Hindlimb muscle (tissue), 1 donor: Measurements from ENCODE around the gene OSCP1. TPM values are rescaled to one million over a fixed set of nuclear protein-coding genes. Genes with fewer than 3 reads are reported as not detected.

Experiments
- DNase-seq: peaks from one replicate; pipeline ENCODE4 v3.0.0-alpha.2; 2013
- polyA plus RNA-seq: library from polyadenylated mRNA; unstranded; fragments of 120-200 nt; gene quantifications from one replicate; pipeline ENCODE4 v1.2.1, GENCODE V29; 2013; ENCODE audit not compliant: insufficient read length

OSCP1 gene
- polyA plus RNA-seq, 1 donor, result 5.4 TPM

- peak; percentile 51 for DNase-seq
Observed at GRCh38 chr1:36400825-36401601, 49.2 kb downstream of the OSCP1 start.

- no peak for DNase-seq
Observed at GRCh38 chr1:36400514-36400824, 49.8 kb downstream of the OSCP1 start.

GRCh38 chr1:36398370-36398977 is 51.8 kb downstream of the OSCP1 start:
- no peak for DNase-seq

- peak; percentile 96 for DNase-seq
Observed at GRCh38 chr1:36397378-36398230, 52.6 kb downstream of the OSCP1 start, which contains the start of gene LSM10. LSM10 (minus strand) TSS chr1:36397908; CDS start chr1:36394129, 3,779 bp downstream.

- DNase-seq, result no peak
Observed at GRCh38 chr1:36397083-36397377, 53.2 kb downstream of the OSCP1 start.

GRCh38 chr1:36396359-36396758 is 53.9 kb downstream of the OSCP1 start:
- no peak for DNase-seq

- no peak for DNase-seq
Observed at GRCh38 chr1:36393686-36394085, 56.6 kb downstream of the OSCP1 start.

- DNase-seq, result no peak
Observed at GRCh38 chr1:36392836-36393235, 57.4 kb downstream of the OSCP1 start.

GRCh38 chr1:36391271-36391670 is 59.0 kb downstream of the OSCP1 start:
- no peak for DNase-seq

GRCh38 chr1:36390411-36390810 is 59.8 kb downstream of the OSCP1 start:
- DNase-seq, result no peak

- DNase-seq, result no peak
Observed at GRCh38 chr1:36389999-36390398, 60.3 kb downstream of the OSCP1 start.

GRCh38 chr1:36389261-36389660 is 61.0 kb downstream of the OSCP1 start:
- no peak for DNase-seq

- DNase-seq, result peak; percentile 28
Observed at GRCh38 chr1:36387141-36387949, 62.9 kb downstream of the OSCP1 start.

GRCh38 chr1:36386265-36387140 is 63.7 kb downstream of the OSCP1 start:
- DNase-seq, result peak; percentile 90

- peak; percentile 99 for DNase-seq
Observed at GRCh38 chr1:36385410-36386264, 64.6 kb downstream of the OSCP1 start, which contains the start of gene STK40. STK40 (minus strand) TSS chr1:36385924; CDS start chr1:36361332, 24,592 bp downstream.

GRCh38 chr1:36384542-36385409 is 65.5 kb downstream of the OSCP1 start:
- DNase-seq, result no peak

GRCh38 chr1:36383240-36383639 is 67.0 kb downstream of the OSCP1 start:
- DNase-seq, result no peak

GRCh38 chr1:36382669-36383068 is 67.6 kb downstream of the OSCP1 start:
- DNase-seq, result no peak

GRCh38 chr1:36382231-36382630 is 68.0 kb downstream of the OSCP1 start:
- DNase-seq, result no peak
